AG10803 (cell line): ENCODE data around the gene LRP5.

Source experiments
- DNase-seq: peaks from one replicate; pipeline ENCODE4 v3.0.0; 2010; ENCODE audit warnings: low read depth
- H3K4me3 ChIP-seq: 2 replicates; pipeline ENCODE4 v1.5.1; 2011; ENCODE audit warnings: mild to moderate bottlenecking, low read length, control low read depth
- TF ChIP-seq, protein P1 (sequence below): conservative IDR thresholded peaks from 2 replicates; pipeline ENCODE4 v1.5.1; 2011; ENCODE audit warnings: mild to moderate bottlenecking, low read length, control low read depth, inconsistent platforms

The LRP5 gene

DNA sequence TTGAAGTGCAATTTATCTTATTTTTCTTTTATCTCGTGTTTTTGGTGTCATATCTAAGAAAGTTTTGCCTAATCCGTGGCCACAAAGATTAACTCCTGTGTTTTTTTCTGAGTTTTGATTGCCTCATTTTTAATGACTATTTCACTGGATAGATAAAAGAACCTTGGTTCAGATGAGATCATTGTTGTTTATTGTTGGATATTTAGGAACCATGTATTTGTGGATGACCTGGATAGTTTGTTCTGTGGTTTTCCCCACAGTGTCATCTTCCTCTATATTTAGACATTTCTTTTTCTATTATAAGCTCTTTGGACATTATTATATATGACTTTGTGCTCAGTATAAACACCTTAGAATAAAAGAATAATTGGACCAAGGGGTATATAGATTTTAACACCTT lies 185.4 kb downstream of the LRP5 start:
- H3K4me3 ChIP-seq = no peak overlapping the region
- TF ChIP-seq, protein P1, sequence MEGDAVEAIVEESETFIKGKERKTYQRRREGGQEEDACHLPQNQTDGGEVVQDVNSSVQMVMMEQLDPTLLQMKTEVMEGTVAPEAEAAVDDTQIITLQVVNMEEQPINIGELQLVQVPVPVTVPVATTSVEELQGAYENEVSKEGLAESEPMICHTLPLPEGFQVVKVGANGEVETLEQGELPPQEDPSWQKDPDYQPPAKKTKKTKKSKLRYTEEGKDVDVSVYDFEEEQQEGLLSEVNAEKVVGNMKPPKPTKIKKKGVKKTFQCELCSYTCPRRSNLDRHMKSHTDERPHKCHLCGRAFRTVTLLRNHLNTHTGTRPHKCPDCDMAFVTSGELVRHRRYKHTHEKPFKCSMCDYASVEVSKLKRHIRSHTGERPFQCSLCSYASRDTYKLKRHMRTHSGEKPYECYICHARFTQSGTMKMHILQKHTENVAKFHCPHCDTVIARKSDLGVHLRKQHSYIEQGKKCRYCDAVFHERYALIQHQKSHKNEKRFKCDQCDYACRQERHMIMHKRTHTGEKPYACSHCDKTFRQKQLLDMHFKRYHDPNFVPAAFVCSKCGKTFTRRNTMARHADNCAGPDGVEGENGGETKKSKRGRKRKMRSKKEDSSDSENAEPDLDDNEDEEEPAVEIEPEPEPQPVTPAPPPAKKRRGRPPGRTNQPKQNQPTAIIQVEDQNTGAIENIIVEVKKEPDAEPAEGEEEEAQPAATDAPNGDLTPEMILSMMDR = no peak
- no peak for DNase-seq

DNA sequence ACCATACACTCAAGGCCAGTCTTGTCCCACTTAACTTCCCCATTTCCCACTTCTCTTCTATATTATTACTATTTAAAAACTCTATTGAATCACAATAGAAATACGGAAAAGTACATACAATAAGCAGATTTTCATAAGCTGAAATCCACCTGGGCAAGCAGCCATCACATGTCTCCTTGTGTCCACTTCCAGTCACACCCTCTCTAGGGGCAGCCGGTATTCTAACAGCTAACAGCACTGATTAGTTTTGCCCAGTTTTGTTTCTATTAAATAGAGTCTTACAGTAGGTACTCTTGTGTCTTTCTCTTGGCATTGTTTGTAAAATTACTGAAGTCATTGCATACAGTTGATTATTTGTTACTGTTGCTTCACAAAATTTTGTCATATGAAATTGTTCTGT lies 185.9 kb downstream of the LRP5 start:
- DNase-seq = no peak
- H3K4me3 ChIP-seq = no peak overlapping the region
- TF ChIP-seq, protein P1 = no peak
